Activated T-cell treated with anti-CD3 and anti-CD28 coated beads, Interleukin-2, amount 50 U/mL, for 72 hours (primary cell): Measurements from ENCODE around the gene CTU2. TPM values are rescaled to one million over a fixed set of nuclear protein-coding genes. Genes with fewer than 3 reads are reported as not detected.

Experiments
- ATAC-seq, 2 donors: fragments of 150-1000 bp; cut with Tn5 transposase; replicated peaks in 1 of 2; 2 replicates each; pipeline ENCODE4 v1.10.0; 2021; ENCODE audit warnings: moderate library complexity in 2 of 2, mild to moderate bottlenecking in 1 of 2
- DNase-seq, 2 donors: peaks; one replicate each; pipeline ENCODE4 v3.0.0; 2021 to 2022; ENCODE audit warnings: mixed read lengths in 1 of 2
- H3K27ac Mint-ChIP-seq: one replicate; pipeline ENCODE4 v1.8.0; 2022; ENCODE audit warnings: mild to moderate bottlenecking, moderate library complexity, mixed read lengths
- H3K27me3 Mint-ChIP-seq: one replicate; pipeline ENCODE4 v1.8.0; 2022; ENCODE audit warnings: low read depth, mixed read lengths
- H3K36me3 Mint-ChIP-seq, 2 donors: one replicate each; pipeline ENCODE4 v1.8.0; 2022; ENCODE audit warnings: mixed read lengths in 2 of 2, mild to moderate bottlenecking in 1 of 2; ENCODE audit not compliant: insufficient read depth in 2 of 2
- H3K4me1 Mint-ChIP-seq: one replicate; pipeline ENCODE4 v1.8.0; 2022; ENCODE audit warnings: low read depth, mixed read lengths
- H3K4me3 Mint-ChIP-seq, 2 donors: one replicate each; pipeline ENCODE4 v1.8.0; 2022; ENCODE audit warnings: mild to moderate bottlenecking in 2 of 2, mixed read lengths in 2 of 2, moderate library complexity in 2 of 2
- H3K9me3 Mint-ChIP-seq, 2 donors: one replicate each; pipeline ENCODE4 v1.8.0; 2022; ENCODE audit warnings: mixed read lengths in 2 of 2
- total RNA-seq, 2 donors: library from RNA; stranded (reverse); gene quantifications; one replicate each; pipeline ENCODE4 v1.2.3, GENCODE V29; 2022

The CTU2 gene
- total RNA-seq, 2 donors from 2014 or later, result 25.9 to 34.9 TPM

DNA sequence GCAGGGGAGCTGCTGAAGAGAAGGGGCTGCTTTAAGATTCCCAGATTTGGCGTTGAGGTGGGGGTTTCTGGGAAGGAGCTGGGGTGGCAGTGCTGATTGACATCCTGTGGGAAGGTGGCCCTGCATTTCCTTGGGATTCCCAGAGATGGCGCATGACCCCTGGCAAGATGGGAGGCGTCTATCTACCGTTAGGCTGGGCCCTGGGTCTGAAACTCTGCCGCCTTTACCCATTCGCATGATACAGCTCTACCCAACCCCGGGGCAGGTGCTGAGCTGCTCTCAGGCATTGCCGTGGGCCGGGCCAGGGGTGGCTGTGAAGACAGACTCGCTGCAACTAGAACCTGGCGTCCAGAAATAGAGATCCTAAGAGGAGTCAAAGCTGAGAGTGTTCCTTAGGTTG lies 33.5 kb upstream of the CTU2 start:
- H3K4me3 Mint-ChIP-seq, result no peak overlapping the region
- ATAC-seq (no peak), DNase-seq (no peak)
- no peaks in the 10 kb centered on the region for H3K4me1 Mint-ChIP-seq
- H3K27me3 Mint-ChIP-seq, result no peaks in the 10 kb centered on the region
- no peak overlapping the region for H3K27ac Mint-ChIP-seq
- peaks cover 2 to 7% of the 10 kb centered on the region in 2 donors for H3K36me3 Mint-ChIP-seq
- no peaks in the 10 kb centered on the region for H3K9me3 Mint-ChIP-seq

- no peak for DNase-seq
- Mint-ChIP-seq H3K27me3 (no peaks in the 10 kb centered on the region), H3K9me3 (no peaks in the 10 kb centered on the region), H3K4me3 (no peak overlapping the region), H3K27ac (no peak overlapping the region), H3K4me1 (no peaks in the 10 kb centered on the region), H3K36me3 (peaks cover 0 to 2% of the 10 kb centered on the region in 2 donors)
- peak in 1 of 2 donors; percentile 19 for ATAC-seq
Measured at GRCh38 chr16:88673716-88674379, 32.5 kb upstream of the CTU2 start.

- no peak overlapping the region for H3K4me3 Mint-ChIP-seq
- H3K27me3 Mint-ChIP-seq, result no peaks in the 10 kb centered on the region
- no peak overlapping the region for H3K27ac Mint-ChIP-seq
- peaks cover 10% of the 10 kb centered on the region for H3K4me1 Mint-ChIP-seq
- no peaks in the 10 kb centered on the region for H3K36me3 Mint-ChIP-seq
- no peak for ATAC-seq
- no peaks in the 10 kb centered on the region for H3K9me3 Mint-ChIP-seq
- DNase-seq, result no peak
Measured at GRCh38 chr16:88676502-88677242, 29.6 kb upstream of the CTU2 start.

GRCh38 chr16:88677721-88678120 lies 28.6 kb upstream of the CTU2 start:
- H3K4me1 Mint-ChIP-seq, result peaks cover 21% of the 10 kb centered on the region
- no peaks in the 10 kb centered on the region for H3K27me3 Mint-ChIP-seq
- no peak overlapping the region for H3K4me3 Mint-ChIP-seq
- H3K9me3 Mint-ChIP-seq, result no peaks in the 10 kb centered on the region
- H3K27ac Mint-ChIP-seq, result no peak overlapping the region
- ATAC-seq (no peak), DNase-seq (no peak)
- H3K36me3 Mint-ChIP-seq, result peaks cover 0 to 2% of the 10 kb centered on the region in 2 donors

DNA sequence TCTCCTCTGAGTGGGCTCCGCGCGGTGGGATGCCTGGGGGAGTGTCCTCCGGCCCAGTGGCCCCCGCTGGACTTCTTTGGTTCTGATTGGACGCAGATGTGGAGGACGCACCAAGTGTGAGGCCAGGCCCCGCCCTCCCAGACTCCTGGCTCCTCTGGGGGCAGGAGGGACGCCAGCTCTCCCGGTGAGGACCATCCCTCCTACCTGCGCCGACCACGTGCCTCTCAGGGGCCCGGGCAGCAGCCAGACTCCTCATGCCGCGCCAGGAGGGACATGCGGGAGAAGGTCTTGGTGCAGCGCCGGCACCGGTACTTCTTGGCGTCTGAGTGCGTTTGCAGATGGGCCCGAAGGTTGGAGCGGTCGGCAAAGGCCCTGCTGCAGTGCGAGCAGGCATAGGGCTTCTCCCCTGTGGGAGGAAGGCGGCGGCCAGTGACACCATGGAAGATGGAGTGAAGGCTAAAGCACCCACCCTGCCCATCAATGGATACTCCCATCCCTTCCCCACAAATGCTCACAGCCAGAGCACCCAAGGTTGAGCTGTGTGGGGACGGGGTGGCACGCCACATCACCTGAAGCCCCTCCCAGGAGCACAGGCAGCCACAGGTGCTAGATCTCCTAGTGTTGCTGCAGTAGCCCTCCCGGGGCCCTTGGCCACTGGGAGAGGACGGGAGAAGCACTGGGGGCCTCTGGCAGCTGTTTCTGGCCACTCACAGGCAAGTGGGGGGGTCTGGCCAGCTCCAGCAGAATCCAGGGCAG lies 27.9 kb upstream of the CTU2 start:
- Mint-ChIP-seq H3K9me3 (no peaks in the 10 kb centered on the region), H3K27me3 (no peaks in the 10 kb centered on the region), H3K36me3 (peaks cover 0 to 2% of the 10 kb centered on the region in 2 donors), H3K4me3 (no peak overlapping the region), H3K4me1 (peaks cover 21% of the 10 kb centered on the region), H3K27ac (no peak overlapping the region)
- DNase-seq (no peak), ATAC-seq (no peak)

GRCh38 chr16:88680554-88681083 lies 25.7 kb upstream of the CTU2 start:
- Mint-ChIP-seq H3K36me3 (peaks cover 0 to 2% of the 10 kb centered on the region in 2 donors), H3K4me3 (peak overlapping the region in 1 of 2 donors; percentile 78)

DNA sequence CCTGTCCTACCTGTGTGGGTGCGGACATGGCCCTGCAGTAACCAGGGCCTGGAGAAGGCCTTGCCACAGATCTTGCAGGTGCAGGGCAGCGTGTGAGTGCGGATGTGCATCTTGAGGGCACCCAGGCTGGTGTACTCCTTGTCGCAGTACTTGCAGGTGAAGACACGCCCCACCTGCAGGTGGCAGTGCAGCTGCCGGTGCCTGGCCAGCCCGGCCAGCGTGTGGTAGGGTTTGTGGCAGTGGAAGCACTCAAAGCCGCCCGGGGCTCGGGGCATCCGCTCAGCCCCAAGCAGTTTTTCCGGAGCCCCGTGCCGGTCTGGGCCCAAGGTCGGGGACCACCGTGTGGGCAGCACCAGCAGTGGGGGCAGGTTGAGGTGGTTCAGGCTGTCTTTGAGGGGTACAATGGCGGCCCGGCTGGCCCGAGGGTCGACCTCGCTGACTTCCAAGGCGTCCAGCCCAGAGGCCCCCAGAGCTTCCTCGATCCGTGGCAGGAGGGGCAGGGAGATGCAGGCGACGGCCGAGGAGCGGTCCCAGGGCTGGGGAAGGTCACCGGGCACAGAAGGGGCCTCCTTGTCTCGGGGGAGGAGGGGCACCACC lies 25.1 kb upstream of the CTU2 start:
- peak overlapping the region; percentile 78 to 91 for H3K4me3 Mint-ChIP-seq
- peaks cover 35% of the 10 kb centered on the region for H3K4me1 Mint-ChIP-seq
- no peaks in the 10 kb centered on the region for H3K9me3 Mint-ChIP-seq
- ATAC-seq (peak; percentile 20 to 21), DNase-seq (peak; percentile 55 to 62)
- H3K27me3 Mint-ChIP-seq, result no peaks in the 10 kb centered on the region
- peaks cover 0 to 2% of the 10 kb centered on the region in 2 donors for H3K36me3 Mint-ChIP-seq
- peak overlapping the region; percentile 44 for H3K27ac Mint-ChIP-seq

More at GRCh38 chr16:88680554-88681083, 25.7 kb upstream of the CTU2 start:
- H3K27me3 Mint-ChIP-seq, result no peaks in the 10 kb centered on the region
- peaks cover 35% of the 10 kb centered on the region for H3K4me1 Mint-ChIP-seq
- DNase-seq (no peak), ATAC-seq (no peak)
- H3K9me3 Mint-ChIP-seq, result no peaks in the 10 kb centered on the region
- H3K27ac Mint-ChIP-seq, result no peak overlapping the region

- H3K9me3 Mint-ChIP-seq, result no peaks in the 10 kb centered on the region
- peaks cover 0 to 2% of the 10 kb centered on the region in 2 donors for H3K36me3 Mint-ChIP-seq
- peaks cover 35% of the 10 kb centered on the region for H3K4me1 Mint-ChIP-seq
- H3K27ac Mint-ChIP-seq, result peak overlapping the region; percentile 91
- peak overlapping the region; percentile 78 to 91 for H3K4me3 Mint-ChIP-seq
- ATAC-seq, result peak; percentile 68 to 70
- H3K27me3 Mint-ChIP-seq, result no peaks in the 10 kb centered on the region
- peak; percentile 80 to 82 for DNase-seq
Measured at GRCh38 chr16:88681709-88682451, 24.4 kb upstream of the CTU2 start.

- no peak for ATAC-seq
- Mint-ChIP-seq H3K27me3 (no peaks in the 10 kb centered on the region), H3K9me3 (no peaks in the 10 kb centered on the region), H3K4me1 (peaks cover 35% of the 10 kb centered on the region), H3K27ac (no peak overlapping the region), H3K4me3 (peak overlapping the region; percentile 83 to 85), H3K36me3 (peaks cover 0 to 2% of the 10 kb centered on the region in 2 donors)
- no peak for DNase-seq
Measured at GRCh38 chr16:88684569-88685155, 21.6 kb upstream of the CTU2 start.

GRCh38 chr16:88685156-88686061 lies 20.9 kb upstream of the CTU2 start:
- no peak overlapping the region for H3K27ac Mint-ChIP-seq
- peaks cover 35% of the 10 kb centered on the region for H3K4me1 Mint-ChIP-seq
- H3K4me3 Mint-ChIP-seq, result peak overlapping the region; percentile 83 to 85
- H3K36me3 Mint-ChIP-seq, result peaks cover 0 to 2% of the 10 kb centered on the region in 2 donors
- H3K9me3 Mint-ChIP-seq, result no peaks in the 10 kb centered on the region
- H3K27me3 Mint-ChIP-seq, result no peaks in the 10 kb centered on the region
- ATAC-seq, result peak; percentile 21 to 29
- DNase-seq, result peak; percentile 76 to 80

GRCh38 chr16:88686062-88686438 lies 20.3 kb upstream of the CTU2 start:
- ATAC-seq, result peak; percentile 26 to 28
- Mint-ChIP-seq H3K4me1 (peaks cover 38% of the 10 kb centered on the region), H3K9me3 (no peaks in the 10 kb centered on the region), H3K27ac (no peak overlapping the region), H3K36me3 (peaks cover 0 to 2% of the 10 kb centered on the region in 2 donors), H3K4me3 (peak overlapping the region; percentile 83 to 85), H3K27me3 (no peaks in the 10 kb centered on the region)
- peak; percentile 42 to 55 for DNase-seq
